Measurements from ENCODE around the gene SMPX. TPM values are rescaled to one million over a fixed set of nuclear protein-coding genes. Genes with fewer than 3 reads are reported as not detected.
"Not testable (repeated sequence)": the region's sequence is repeated elsewhere in the genome, so short reads cannot be mapped to it uniquely, and the experiment has no call there.

SMPX gene
- 0.15 TPM for polyA plus RNA-seq (ENCODE audit: insufficient read length)
- long read RNA-seq, donor 1: 0 reads
- long read RNA-seq, donor 2: 0 reads
- long read RNA-seq, donor 3: 0 reads
- long read RNA-seq, donor 4: 0 reads
- long read RNA-seq, donor 5: 0 reads
- long read RNA-seq, donor 6, partial matches to known transcripts: 0 of 7 reads
- long read RNA-seq, donor 6, other reads (novel, unspliced or antisense): 6 of 7 reads
- long read RNA-seq, donor 7: 0 reads
- long read RNA-seq, donor 8: 0 reads

GRCh38 chrX:21757960-21758359 is at the start of gene SMPX:
SMPX (minus strand) TSS chrX:21758116; CDS start chrX:21754290, 3,826 bp downstream.
- no peak for DNase-seq

- DNase-seq: no peak
These were observed 48.8 kb upstream of the SMPX start for GRCh38 chrX:21806691-21807090.

- no peak for DNase-seq
These were observed 44.9 kb upstream of the SMPX start for GRCh38 chrX:21802839-21803238.

- no peak for DNase-seq
These were observed 44.2 kb upstream of the SMPX start for GRCh38 chrX:21802054-21802670.

GRCh38 chrX:21800344-21800770 is 42.4 kb upstream of the SMPX start:
- no peak for DNase-seq

GRCh38 chrX:21799767-21800166 is 41.9 kb upstream of the SMPX start:
- no peak for DNase-seq

GRCh38 chrX:21798677-21799219 is 40.8 kb upstream of the SMPX start:
- no peak for DNase-seq

GRCh38 chrX:21781976-21782375 is 24.1 kb upstream of the SMPX start:
- DNase-seq: no peak

GRCh38 chrX:21781525-21781924 is 23.6 kb upstream of the SMPX start:
- no peak for DNase-seq

- DNase-seq: no peak
These were observed 21.2 kb upstream of the SMPX start for GRCh38 chrX:21779095-21779494.

- no peak for DNase-seq
These were observed 20.3 kb upstream of the SMPX start for GRCh38 chrX:21778236-21778635.

- DNase-seq: not testable (repeated sequence)
These were observed 17.2 kb upstream of the SMPX start for GRCh38 chrX:21775128-21775527.

- not testable (repeated sequence) for DNase-seq
These were observed 15.1 kb upstream of the SMPX start for GRCh38 chrX:21773036-21773435.

GRCh38 chrX:21770631-21771321 is 12.9 kb upstream of the SMPX start:
- no peak for DNase-seq

GRCh38 chrX:21766101-21766500 is 8.2 kb upstream of the SMPX start:
- DNase-seq: no peak

- DNase-seq: no peak
These were observed 6.1 kb upstream of the SMPX start for GRCh38 chrX:21764008-21764407.

- DNase-seq: no peak
These were observed 572 bp upstream of the SMPX start for GRCh38 chrX:21758488-21758887.

- no peak for DNase-seq
These were observed 959 bp downstream of the SMPX start for GRCh38 chrX:21756785-21757529.

- no peak for DNase-seq
These were observed 8.0 kb downstream of the SMPX start for GRCh38 chrX:21749924-21750323.

- DNase-seq: no peak
These were observed 9.7 kb downstream of the SMPX start for GRCh38 chrX:21748235-21748634.

- DNase-seq: no peak
These were observed 10.4 kb downstream of the SMPX start for GRCh38 chrX:21747558-21747957.

- no peak for DNase-seq
These were observed 12.2 kb downstream of the SMPX start for GRCh38 chrX:21745756-21746155.
